Ureter (tissue), 1 donor: Measurements from ENCODE around the gene ANKAR. TPM values are rescaled to one million over a fixed set of nuclear protein-coding genes. Genes with fewer than 3 reads are reported as not detected.
A peak's percentile ranks its signal among the peaks of the same experiment; 100 is the strongest.
"Not testable (repeated sequence)": the region's sequence is repeated elsewhere in the genome, so short reads cannot be mapped to it uniquely, and the experiment has no call there.

Experiments used
- DNase-seq: peaks from one replicate; pipeline ENCODE4 v3.0.0-alpha.2; 2020; ENCODE audit warnings: low spot score
- total RNA-seq: library from RNA; stranded (reverse); gene quantifications from one replicate; pipeline ENCODE4 v1.2.4, GENCODE V29; 2023
- donor health status: DM: yes; HTN: yes; CAD: no.

Gene ANKAR, protein sequence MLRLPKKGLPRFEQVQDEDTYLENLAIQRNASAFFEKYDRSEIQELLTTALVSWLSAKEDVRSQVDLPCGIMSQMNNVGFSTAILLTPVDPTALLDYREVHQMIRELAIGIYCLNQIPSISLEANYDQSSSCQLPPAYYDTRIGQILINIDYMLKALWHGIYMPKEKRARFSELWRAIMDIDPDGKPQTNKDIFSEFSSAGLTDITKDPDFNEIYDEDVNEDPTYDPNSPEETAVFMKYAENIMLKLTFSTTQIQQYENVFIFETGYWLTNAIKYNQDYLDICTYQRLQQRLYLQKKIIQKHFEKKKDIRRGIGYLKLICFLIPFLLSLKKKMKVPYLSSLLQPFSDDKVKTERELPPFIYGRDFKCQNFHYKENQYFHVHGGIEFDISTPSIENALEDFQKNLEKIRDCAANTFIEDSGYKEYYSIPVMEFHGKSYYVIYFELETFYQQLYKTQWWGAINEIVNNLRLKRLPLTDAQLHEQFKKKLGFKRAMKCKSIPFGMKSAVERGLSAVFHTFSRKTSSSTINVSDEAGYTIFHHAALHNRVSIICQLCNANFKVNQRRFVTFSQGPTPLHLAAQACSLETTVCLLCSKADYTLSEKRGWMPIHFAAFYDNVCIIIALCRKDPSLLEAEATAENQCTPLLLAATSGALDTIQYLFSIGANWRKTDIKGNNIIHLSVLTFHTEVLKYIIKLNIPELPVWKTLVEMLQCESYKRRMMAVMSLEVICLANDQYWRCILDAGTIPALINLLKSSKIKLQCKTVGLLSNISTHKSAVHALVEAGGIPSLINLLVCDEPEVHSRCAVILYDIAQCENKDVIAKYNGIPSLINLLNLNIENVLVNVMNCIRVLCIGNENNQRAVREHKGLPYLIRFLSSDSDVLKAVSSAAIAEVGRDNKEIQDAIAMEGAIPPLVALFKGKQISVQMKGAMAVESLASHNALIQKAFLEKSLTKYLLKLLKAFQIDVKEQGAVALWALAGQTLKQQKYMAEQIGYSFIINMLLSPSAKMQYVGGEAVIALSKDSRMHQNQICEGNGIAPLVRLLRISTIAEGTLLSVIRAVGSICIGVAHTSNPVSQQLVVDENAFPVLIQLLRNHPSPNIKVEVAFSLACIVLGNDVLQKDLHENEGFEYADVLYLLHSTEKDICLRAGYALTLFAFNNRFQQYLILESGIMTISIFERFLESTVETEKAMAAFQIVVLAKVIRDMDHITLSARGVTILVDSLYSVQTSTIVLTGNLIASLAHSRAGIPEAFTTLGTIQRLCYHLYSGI (N-terminal part only)
- 18.7 TPM for total RNA-seq

DNA sequence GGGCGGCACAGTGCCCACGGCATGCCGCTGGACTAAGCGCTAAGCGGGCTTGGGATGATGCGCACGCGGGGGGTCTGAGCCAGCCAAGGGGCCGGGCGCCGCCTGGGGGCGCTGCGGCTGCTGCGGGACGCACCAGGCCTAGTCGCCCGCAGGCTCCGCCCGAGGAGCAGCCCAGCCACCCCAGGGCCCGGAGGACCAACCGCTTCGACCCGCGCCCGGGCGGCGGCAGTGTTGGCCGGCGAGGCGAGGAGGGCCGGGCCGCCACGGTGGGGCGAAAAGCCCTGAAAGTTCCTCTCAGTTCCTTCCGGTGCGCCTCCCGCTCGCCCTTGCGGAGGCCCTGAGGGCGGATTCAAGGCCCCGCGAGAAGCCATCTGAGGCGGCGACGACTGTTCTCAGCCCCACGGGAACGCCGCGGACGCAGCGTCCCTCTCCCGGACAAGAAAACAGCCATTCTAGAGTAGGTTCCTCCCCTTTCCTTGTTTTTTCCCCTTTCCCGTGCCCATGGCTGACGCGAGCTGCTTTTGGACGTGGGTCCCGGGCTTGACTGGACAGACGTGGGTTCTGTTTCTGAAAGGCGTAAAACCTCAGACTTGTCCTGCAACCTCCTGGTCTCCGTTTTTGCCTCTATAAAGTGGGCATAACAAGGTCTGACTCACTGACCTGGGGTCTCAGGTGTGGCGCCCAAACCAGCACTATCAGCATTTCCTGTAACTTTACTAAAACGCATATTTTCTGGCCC lies at the start of gene ANKAR:
ANKAR (plus strand) TSS at position 297 of the 739 bp plus-strand sequence. CDS start 1,821 bp downstream, outside the sequence.
- DNase-seq = peak; percentile 89

DNA sequence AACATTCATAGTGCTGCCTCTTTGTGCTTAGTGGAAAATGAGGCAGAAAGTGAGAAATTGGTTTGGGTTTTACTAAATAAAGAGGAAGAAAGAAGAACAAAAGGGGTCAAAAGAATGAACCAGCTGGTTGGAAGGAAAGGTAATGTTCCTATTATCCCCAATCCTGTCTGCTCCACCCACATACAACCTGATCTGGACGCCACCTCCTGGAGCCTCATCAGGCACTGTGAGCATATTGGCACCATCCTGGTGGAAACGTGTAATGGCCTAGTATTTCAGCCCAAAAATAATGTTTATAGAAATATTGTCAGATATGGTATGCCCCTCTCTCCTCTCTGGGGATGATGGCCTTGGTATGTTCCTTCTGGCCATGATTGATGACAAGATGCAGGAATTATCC lies 48.8 kb upstream of the ANKAR start:
- no peak for DNase-seq

DNA sequence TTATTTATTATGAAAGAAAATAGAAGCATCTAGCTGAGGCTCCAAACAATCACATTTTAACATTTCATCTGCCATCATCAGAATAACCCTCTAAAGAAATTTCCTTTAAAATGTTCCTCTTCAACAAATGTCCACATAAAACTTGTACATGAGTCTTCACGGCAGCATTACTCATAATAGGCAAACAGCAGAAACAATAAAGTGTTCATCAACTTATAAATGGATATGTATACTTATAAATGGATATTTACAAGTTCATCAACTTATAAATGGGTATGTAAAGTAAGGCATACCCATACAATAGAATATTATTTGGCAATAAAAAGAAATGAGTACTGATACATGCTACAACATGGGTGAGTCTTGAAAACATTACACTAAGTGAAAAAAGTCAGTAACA lies 46.7 kb upstream of the ANKAR start:
- DNase-seq = no peak

DNA sequence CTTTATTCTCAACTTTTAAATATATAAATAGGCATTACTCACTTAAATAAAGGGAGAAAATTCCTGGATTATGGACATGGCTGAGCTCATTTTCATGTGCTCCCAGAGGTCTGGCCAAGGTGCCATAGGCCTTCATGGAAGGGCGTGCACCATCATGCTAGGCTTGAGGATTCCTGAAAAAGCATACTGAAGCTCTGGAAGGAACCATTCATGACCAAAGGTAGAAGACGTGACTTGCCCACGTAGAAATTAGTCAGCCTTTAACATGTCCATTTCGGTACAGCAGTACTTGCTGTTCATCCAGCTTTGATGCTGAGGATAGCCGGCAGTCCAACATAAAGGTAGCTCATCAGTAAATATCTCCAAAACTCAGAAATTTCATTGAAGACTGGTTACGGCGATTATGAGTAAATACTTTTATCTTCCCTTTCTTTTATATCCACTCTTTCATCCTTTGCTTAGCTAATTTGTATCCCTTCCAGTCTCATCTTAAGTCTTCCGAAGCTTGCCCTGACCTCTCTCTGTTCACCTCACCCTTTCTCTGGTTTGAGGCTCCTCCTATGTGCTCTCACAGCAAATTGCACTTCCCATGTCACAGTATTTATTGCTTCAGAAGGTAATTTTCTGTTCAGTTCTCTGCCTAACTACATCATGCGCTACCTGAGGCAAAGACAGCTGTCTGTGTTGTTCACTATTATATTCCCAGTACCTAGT lies 45.5 kb upstream of the ANKAR start:
- no peak for DNase-seq

DNA sequence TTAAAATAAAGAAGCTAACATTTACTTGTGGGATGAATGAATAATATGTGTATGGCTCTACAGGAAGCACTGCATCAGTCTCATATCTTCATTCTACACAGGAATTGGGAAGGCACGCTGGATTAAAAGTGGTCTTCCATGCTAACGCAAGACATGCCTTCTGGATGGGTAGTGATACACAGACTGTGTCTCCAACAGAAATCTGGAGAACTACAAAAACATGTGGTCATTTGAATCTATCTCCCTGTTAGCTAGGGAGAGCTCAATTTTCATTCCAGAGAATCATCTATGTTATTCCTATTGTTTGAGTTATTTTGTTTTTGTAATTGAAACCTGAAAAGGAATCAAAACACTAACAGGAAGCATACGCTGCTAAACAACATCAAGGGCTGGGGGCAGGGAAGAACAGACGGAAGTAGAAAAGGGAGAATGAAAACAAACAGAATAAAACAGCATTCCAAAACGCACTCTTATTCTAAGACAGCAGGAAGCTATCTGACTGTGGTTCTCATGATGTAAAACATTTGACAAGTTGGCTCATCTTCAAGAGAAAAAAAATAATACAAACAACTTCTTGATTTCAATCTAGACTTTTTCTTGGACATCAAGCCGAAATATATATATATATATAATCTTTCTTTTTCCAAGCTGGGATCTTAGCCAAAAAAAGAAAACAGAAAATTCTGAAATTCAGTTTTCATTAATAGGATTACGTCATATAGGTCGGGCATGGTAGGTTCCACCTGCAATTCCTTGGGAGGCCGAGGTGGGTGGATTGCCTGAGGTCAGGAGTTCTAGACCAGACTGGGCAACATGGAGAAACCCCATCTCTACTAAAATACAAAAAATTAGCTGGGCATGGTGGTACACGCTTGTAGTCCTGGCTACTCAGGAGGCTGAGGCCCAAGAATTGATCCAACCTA lies 44.7 kb upstream of the ANKAR start:
- DNase-seq = no peak

DNA sequence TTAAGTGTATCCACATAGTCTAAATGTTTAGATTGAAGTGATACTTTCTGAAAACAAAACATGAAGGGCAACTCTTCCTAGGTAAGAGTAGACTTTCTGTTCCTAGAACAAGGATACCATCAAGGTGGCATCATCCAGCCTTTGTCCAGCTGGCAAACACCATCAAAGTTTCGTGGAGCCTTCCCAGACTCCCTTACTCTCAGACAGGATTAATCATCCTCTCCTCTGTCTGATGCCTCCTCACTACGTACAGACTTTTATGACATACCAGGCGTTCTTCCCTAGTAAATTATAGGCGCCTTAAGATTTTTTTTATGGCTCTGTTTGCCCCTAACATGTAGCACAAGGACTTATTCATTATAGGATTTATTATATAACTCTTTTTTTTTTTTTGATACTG lies 42.6 kb upstream of the ANKAR start:
- DNase-seq = no peak

DNA sequence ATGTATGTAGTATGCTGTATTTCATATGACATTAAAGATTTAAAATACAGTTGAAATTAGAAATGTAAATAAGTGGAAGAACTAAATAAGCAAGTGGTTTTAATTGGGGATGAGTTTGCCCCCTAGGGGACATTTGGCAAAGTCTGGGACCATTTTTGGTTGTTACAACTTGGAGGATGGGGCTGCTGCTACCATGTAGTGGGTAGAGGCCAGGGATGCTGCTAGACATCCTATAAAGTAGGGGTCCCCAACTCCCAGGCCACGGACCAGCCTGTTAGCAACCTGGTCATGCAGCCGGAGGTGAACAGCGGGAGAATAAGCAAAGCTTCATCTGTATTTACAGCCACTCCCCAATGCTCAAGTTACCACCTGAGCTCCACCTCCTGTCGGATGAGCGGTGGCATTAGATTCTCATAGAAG lies 41.1 kb upstream of the ANKAR start:
- no peak for DNase-seq

DNA sequence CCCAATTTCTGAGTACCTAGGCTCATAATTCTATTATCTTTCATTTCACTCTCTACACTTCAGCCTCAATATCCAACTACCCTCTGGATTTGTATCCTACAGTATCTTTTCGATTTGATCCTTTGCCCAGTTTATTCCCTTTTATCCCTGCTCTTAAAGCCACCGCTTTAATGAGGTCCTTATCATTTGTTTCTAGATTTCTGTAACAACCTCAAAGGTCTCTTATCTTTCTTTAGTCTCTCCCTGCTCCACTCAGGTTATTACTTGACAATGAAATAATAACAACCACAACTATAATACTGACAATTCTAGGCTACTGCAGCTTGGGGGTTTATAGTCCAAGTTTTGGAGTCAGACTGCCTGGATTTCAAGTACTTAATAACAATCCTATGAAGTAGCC lies 39.1 kb upstream of the ANKAR start:
- DNase-seq = no peak

DNA sequence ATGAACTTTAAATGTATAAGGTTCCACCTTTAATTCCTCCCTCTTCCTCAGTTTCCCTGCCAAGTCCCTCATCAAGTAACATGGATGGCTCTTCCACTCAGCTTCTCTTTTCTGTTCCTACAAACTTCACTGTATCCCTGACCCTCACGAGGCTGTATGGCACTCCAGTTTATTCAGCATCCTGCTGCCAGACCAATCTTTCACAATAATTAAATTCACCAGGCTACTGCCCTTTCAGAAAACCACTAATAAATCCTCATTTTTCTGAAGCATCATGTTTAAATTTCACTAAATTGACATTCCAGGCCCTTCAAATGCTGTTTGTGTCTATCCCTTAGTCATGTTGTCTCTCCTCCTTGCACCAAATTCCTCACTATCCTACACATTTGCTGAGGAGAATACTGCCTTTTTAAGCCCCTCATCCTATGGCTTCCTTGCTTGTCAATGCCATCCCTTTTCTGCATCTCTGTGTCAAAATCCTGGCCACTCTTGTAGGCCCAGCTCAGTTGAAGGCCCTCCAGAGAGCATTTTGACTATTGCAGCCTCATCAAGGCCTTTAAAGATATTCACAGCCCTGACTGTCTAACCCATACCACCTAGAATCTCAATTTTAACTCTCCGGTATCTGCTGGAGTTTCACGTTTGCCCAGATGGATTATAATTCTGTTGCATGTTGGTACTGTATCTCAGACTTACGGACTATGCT lies 36.0 kb upstream of the ANKAR start:
- DNase-seq = no peak

DNA sequence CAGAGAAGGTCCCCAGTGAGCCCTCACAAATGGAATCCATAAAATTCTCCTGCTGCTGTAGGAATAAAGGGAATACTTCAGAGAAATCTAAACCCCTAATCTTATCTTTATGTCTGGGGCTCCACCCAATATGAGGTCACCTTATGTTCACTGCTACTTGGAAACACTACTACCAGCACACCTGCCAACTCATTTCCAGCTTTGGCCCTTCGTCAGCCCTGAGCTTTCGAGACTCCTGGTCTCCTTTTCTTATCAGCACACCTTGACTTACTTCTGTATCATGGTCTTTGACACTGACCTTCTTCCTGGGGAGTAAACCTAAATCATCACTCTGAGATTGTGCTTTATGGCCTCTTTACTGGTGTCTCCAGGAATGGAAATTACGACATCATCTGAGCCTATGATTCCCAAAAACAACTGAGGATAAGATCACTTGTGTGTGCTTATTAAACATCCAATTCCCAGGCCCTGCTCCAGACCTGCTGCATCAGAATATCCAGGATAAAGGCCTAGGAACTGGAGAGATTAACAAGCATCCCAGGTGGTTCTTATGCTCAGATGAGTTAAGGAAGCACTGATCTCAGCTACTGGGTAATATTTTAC lies 35.4 kb upstream of the ANKAR start:
- DNase-seq = no peak

DNA sequence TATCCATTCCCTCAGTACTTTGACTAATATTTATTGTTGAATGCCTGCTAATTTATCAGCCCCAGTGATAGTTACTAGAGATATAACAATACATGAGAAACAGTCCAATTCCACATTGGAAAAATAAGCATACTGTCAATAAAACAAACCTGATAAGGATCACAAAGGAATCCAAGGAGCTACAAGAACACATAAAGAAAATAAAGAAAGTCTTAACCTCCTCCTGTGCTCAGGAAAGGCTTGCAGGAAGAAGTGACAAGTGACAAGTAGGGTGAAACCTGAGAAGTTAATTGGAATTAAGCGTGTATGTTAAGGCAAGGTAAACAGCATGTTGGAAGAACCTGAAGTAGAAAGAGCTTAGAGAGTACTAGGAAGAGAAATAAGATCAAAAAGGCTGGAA lies 33.5 kb upstream of the ANKAR start:
- no peak for DNase-seq

DNA sequence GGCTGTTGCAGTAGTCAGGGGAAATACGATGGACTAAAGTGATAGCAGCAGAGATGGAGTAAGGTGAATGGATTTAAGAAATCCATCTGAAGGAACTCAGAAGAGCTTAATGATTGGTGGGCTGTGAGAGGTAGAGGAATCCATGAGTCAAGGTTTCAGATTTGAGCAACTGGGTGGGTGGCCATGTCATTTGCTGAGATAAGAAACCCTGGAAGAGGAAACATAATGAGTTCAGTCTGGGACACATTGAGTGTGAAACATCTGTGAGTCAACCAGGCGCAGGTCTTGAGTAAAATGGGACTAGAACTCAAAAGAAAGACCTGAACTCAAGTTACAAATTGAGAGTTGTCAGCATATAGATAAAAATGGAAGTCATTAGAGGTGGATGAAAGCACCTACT lies 32.9 kb upstream of the ANKAR start:
- no peak for DNase-seq

DNA sequence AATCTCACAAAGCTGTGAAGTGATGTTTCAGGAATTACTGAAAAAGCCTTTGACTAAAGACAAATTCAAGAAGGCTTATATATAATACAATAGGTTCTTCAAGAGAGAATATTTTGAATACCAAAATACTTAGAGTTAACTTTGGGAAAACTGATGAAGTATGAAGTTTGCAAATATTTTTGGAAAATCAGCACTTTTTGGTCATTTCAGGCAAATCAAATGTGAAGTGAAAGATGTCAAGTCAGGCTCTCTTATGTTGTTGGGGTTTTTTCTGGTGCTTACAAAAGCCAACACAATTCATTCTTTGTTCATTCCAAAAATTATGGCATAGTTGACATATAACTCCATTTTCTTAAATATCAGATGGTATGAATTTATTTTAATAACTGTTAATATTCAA lies 27.9 kb upstream of the ANKAR start:
- DNase-seq = no peak

DNA sequence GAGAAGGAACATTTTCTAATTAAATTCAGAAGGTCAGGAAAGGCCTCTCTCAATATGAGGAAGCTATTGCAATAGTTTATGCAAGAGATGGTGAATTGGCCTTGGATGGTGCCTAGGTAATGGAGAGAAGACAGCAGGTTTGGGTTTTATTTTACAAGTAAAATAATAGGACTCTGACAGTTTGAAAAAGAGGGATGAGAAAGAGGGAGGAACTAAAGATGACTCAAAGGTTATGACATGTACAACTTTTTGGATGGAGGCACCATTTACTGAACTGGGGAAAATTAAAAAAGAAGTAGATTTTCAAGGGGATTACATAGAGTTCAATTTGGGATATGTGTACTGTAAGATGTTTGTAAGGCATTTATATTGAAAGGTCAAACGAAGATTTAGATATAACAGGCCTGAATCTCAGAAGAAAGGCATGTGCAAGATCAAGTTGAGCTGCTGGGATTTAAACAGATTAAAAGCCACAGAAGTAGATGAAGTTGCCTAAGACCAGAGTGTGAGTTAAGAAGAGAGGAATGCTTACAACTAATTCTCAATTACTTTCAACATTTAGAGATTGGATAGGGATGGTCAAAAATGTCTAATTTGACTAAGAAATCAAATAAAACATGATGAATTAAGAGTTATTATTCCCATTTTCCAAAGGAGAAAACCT lies 25.5 kb upstream of the ANKAR start:
- DNase-seq = no peak

DNA sequence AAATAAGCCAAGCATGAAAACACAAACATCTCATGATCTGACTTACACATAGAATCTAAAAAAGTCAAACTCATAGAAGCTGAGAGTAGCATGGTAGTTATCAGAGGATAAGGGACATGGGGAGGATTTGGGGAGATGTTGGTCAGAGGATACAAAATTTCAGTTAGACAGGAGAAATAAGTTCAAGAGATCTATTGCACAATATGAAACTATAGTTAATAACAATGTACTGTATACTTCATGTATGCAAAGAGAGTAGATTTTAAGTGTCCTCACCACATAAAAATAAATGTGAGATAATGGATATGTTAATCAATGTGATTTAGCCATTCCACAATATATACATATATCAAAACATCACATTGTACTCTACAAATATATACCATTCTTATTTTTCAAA lies 23.2 kb upstream of the ANKAR start:
- no peak for DNase-seq

DNA sequence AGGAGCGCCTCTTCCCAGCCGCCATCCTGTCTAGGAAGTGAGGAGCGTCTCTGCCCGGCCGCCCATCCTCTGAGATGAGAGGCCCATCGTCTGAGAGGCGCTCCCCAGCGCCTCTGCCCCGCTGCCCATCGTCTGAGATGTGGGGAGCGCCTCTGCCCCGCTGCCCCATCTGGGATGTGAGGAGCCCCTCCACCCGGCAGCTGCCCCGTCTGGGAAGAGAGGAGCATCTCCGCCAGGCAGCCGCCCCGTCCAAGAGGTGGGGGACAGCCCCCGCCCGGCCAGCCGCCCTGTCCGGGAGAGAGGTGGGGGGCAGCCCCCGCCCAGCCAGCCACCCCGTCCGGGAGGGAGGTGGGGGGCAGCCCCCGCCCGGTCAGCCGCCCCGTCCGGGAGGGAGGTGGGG lies 21.0 kb upstream of the ANKAR start:
- not testable (repeated sequence) for DNase-seq

DNA sequence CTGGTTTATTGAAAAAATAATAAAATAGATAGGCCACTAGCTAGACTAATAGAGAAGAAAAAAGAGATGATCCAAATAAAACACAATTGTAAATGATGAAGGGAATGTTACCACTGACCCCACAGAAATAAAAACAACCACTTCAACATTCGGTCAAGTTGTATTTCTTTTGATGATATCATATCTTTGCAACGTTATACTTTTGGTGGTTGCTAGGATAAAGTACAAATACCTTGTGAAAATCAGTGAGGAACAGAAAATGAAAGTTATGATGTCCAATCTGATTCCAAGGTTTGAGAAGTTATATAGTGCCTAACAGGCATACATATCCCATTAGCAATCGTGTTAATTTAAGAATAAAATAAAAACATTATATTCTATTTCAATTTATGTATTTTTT lies 19.8 kb upstream of the ANKAR start:
- no peak for DNase-seq

DNA sequence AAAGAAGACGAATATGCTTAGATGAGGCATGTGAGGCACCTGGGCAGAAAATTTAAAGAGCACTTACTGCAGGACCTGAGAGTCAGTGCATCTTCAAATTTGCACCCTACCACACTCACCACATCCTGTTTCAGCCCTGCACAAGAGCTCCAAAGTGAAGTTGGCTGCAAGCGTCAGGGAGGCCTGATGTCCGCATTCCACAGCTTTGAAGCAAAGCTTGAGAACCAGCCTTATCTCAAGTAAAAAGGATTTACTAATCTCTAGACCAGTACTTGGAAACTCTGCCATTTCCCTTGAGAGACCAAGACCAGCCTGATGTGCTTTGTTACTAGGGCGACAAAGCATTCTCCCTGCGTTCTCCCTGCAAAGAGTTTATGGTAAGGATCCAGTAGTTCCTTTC lies 16.6 kb upstream of the ANKAR start:
- DNase-seq = no peak
